Astrocyte (in vitro differentiated cells and primary cell): ENCODE measurements around the gene HECA.
"Not testable (repeated sequence)": the region's sequence is repeated elsewhere in the genome, so short reads cannot be mapped to it uniquely, and the experiment has no call there.

Experiments used
- CTCF ChIP-seq: IDR thresholded peaks from 2 replicates; pipeline ENCODE4 v1.5.1; 2011; ENCODE audit warnings: low read depth, mild to moderate bottlenecking, inconsistent platforms, low read length, moderate library complexity; ENCODE audit not compliant: insufficient read depth
- EZH2 ChIP-seq: IDR thresholded peaks from 2 replicates; pipeline ENCODE4 v1.6.1; 2012; ENCODE audit warnings: mild to moderate bottlenecking, low read length, inconsistent platforms; ENCODE audit not compliant: insufficient read depth

- TF ChIP-seq CTCF, EZH2: not testable (repeated sequence)
Observed at GRCh38 chr6:139212460-139212859, 77.6 kb downstream of the HECA start.
